Choroid plexus epithelial cell (primary cell): ENCODE measurements around the gene SGIP1.

Experiments used
- DNase-seq: peaks from one replicate; pipeline ENCODE4 v3.0.0-alpha.2; 2010; ENCODE audit warnings: low read depth
- H3K4me3 ChIP-seq: 2 replicates; pipeline ENCODE4 v1.5.1; 2011; ENCODE audit warnings: low read depth, mild to moderate bottlenecking, control low read depth, low read length, moderate library complexity
- TF ChIP-seq, protein P1 (sequence below): conservative IDR thresholded peaks from 2 replicates; pipeline ENCODE4 v1.5.1; 2011; ENCODE audit warnings: low read depth, mild to moderate bottlenecking, control low read depth, inconsistent platforms, low read length, moderate library complexity

SGIP1 gene

GRCh38 chr1:66563094-66563800 is 29.3 kb downstream of the SGIP1 start:
- TF ChIP-seq, protein P1, sequence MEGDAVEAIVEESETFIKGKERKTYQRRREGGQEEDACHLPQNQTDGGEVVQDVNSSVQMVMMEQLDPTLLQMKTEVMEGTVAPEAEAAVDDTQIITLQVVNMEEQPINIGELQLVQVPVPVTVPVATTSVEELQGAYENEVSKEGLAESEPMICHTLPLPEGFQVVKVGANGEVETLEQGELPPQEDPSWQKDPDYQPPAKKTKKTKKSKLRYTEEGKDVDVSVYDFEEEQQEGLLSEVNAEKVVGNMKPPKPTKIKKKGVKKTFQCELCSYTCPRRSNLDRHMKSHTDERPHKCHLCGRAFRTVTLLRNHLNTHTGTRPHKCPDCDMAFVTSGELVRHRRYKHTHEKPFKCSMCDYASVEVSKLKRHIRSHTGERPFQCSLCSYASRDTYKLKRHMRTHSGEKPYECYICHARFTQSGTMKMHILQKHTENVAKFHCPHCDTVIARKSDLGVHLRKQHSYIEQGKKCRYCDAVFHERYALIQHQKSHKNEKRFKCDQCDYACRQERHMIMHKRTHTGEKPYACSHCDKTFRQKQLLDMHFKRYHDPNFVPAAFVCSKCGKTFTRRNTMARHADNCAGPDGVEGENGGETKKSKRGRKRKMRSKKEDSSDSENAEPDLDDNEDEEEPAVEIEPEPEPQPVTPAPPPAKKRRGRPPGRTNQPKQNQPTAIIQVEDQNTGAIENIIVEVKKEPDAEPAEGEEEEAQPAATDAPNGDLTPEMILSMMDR = no peak
- DNase-seq = peak; percentile 97
- H3K4me3 ChIP-seq = peak overlapping the region; percentile 4

GRCh38 chr1:66563941-66564630 is 30.1 kb downstream of the SGIP1 start:
- H3K4me3 ChIP-seq = peak overlapping the region; percentile 4
- peak; percentile 99 for DNase-seq
- TF ChIP-seq, protein P1 = no peak

- no peak for DNase-seq
- TF ChIP-seq, protein P1 = no peak
These were observed 36.2 kb downstream of the SGIP1 start for GRCh38 chr1:66570196-66570595.

DNA sequence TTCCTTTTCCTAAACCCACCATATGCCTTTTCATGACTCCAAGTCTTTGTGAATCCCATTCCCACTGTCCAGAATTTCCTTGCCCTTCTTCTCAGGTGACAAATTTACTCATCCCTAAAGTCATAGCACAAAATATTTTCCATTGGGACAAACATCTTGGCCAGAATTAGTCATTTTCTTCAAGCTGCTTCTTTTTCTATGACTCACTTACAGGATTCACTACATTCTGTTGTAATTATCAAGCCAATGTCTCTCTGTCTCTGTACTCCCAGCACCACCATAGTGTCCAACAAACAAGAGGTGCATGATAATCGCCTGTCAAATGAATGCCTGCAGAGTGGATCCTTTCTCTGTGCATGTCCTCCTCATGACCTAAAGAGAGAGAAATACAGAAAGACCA is 37.8 kb downstream of the SGIP1 start:
- TF ChIP-seq, protein P1 = no peak
- H3K4me3 ChIP-seq = no peak overlapping the region
- peak; percentile 50 for DNase-seq

More at GRCh38 chr1:66570196-66570595, 36.2 kb downstream of the SGIP1 start:
- H3K4me3 ChIP-seq = no peak overlapping the region

DNA sequence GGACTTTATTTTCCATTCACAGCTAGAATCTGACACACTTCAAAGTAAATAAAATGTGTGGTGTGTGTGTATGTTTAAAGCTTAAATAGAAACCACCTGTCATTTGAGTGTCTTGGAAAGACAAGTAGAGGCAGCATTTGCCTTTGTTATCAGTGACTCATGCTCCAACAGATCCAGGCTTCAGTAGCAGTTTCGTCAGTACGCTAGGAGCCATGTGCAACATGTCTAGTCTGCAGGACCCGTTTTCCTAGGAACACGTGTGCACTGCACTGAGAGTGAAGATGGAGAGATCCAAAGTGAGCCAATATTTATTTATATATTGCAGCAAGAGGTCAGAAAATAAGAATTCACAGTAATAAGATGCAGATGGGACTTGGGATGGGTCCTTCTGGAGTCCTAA is 41.8 kb downstream of the SGIP1 start:
- TF ChIP-seq, protein P1 = no peak
- DNase-seq = peak; percentile 94
- H3K4me3 ChIP-seq = no peak overlapping the region

- TF ChIP-seq, protein P1 = no peak
- peak; percentile 65 for DNase-seq
- no peak overlapping the region for H3K4me3 ChIP-seq
These were observed 42.7 kb downstream of the SGIP1 start for GRCh38 chr1:66576645-66577044.
